ENCODE data around the gene HNRNPUL1.
"Not testable (repeated sequence)": the region's sequence is repeated elsewhere in the genome, so short reads cannot be mapped to it uniquely, and the experiment has no call there.

- not testable (repeated sequence) for TF ChIP-seq MXI1 (IDR thresholded peaks at IDR 0.05; ENCODE audit: low read depth, low read length); SP1 (CRISPR knock-in tag; IDR thresholded peaks at IDR 0.05)
Measured at GRCh38 chr19:41346916-41347315, 82.7 kb downstream of the HNRNPUL1 start.

Measured in K562 (cell line).